AG20443 (cell line): ENCODE measurements around the gene ATRN.
"Not testable (repeated sequence)": the region's sequence is repeated elsewhere in the genome, so short reads cannot be mapped to it uniquely, and the experiment has no call there.

Experiments
- DNase-seq: peaks from one replicate; pipeline ENCODE4 v3.0.0; 2012; ENCODE audit warnings: low spot score, mixed read lengths

Gene ATRN

DNA sequence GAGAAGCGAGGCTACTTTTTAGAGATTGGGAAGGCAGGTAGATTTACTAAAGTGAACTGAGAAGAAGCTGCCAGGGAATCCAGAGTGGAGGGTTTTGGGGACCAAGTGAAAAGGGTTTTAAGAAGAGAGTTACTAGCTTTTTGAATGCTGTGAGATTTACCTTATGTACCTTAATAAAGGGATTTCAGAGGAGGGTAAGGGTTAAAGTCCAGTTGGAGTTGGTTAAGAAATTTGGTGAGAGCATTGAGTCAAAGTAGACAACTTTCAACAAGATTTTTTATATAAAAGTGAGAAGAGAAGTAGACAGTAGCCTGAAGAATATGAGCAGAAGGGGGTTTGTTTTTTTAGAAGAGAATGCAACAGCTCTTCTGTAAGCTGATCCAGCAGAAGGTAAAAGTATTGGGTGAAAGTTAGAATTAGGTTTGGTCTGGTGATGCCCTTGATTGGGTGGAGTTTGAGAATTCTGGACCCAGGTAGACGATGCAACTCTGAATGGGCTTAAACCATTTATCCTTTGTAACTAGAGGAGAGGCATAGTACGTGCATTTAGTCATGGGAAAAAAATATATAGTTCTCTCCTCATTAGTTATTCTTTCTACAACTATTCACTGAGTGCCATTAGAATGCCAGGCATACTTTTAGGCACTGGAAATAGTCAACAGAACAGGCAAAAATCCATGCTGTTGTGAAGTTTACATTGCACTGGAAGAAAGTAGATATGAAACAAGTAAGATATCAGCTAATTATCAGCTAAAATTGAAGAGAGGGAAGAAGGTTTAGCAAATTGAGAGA, 44.8 kb downstream of the ATRN start:
- no peak for DNase-seq

DNA sequence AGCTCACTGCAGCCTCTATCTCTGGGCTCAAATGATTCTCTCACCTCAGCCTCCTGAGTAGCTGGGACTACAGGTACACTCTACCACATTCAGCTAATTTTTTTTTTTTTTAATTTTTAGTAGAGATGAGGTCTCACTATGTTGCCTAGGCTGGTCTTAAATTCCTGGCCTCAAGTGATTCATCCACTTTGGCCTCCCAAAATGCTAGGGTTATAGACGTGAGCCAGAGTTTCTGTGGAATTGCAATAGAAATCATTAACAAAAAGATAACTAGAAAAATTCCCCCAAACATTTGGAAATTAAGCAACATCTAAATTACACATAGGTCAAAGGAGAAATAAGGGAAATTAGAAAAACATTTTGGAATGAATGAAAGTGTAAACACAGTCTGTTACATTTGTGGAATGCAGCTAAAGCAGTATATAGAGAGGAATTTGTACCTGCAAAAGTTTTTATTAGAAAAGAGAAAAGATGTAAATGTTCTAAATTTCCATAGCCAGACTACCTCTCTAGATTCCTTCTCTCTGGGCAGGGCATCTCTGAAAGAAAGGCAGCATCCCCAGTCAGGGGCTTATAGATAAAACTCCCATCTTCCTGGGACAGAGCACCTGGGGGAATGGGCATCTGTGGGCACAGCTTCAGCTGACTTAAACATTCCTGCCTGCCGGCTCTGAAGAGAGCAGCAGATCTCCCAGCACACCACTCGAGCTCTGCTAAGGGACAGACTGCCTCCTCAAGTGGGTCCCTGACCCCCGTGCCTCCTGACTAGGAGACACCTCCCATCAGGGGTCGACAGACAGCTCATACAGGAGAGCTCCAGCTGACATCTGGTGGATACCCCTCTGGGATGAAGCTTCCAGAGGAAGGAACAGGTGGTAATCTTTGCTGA, 51.3 kb downstream of the ATRN start:
- no peak for DNase-seq

- not testable (repeated sequence) for DNase-seq
Measured at GRCh38 chr20:3524696-3525095, 53.9 kb downstream of the ATRN start.

- no peak for DNase-seq
Measured at GRCh38 chr20:3532089-3532615, 61.3 kb downstream of the ATRN start.

- DNase-seq, result not testable (repeated sequence)
Measured at GRCh38 chr20:3537733-3538132, 66.9 kb downstream of the ATRN start.

- DNase-seq, result no peak
Measured at GRCh38 chr20:3539311-3540107, 68.7 kb downstream of the ATRN start.

DNA sequence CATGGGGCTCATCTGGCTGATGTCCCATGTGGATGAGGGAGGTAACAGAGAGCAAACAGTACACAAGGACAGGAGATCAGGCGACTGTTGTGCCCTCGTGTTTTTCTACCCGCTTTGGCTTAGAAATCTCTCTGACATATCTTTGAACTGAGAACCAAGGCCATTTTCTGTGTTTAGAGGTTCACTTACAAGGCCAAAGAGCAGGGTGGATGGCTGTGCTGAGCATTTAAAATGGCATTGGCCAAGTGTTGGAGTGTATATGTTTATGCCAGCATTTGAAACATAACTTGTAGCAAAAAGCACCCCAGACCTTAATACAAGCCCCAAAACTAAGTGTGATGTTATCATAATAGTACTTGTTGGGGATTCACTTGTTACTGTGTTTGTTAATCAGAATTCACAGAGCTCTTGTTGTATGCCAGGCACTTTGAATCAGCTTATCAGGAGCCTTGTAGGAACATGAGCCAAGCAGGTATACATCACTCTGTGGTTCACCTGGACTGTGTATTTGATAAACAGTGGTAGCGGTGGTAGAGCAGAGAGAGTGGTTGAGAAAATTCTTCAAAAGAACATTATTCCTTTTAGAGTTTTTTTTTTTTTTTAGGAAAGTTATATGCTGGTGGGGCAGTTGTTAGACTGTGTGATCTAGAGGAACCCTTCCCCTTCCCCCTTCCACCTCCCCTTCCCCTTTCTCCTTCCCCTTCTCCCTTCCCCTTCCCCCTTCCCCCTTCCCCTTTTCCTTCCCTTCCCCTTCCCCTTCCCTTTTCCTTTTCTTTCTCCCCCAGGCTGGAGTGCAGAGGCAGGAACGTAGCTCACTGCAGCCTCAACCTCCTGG, 71.3 kb downstream of the ATRN start:
- no peak for DNase-seq

DNA sequence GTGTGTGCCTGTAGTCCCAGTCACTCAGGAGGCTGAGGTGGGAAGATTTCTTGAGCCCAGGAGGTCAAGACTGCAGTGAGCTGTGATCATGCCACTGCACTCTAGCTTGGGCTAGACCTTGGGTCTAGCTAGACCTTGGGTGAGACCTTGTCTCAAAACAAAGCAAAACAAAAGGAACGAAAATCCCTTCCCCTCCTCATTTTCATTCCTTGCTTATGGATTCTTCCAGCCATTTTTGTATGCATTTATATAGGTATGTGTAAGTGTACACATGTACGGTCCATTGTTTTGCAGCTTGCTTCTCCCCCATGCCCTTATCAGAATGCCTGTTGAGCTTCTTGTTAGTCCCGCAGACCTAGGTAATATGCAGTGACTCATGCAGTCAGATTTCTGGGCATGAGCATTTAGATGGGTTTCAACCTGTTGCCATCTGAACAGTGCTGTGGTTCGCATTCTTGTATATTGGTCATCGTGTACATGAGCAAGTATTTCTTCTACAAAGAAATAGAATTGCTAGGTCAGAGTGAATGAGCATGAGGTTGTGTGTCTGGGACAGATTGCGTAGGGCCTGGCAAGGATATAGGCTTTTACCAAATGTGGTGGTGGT, 73.2 kb downstream of the ATRN start:
- no peak for DNase-seq

GRCh38 chr20:3545401-3545925, 74.6 kb downstream of the ATRN start:
- DNase-seq, result no peak

DNA sequence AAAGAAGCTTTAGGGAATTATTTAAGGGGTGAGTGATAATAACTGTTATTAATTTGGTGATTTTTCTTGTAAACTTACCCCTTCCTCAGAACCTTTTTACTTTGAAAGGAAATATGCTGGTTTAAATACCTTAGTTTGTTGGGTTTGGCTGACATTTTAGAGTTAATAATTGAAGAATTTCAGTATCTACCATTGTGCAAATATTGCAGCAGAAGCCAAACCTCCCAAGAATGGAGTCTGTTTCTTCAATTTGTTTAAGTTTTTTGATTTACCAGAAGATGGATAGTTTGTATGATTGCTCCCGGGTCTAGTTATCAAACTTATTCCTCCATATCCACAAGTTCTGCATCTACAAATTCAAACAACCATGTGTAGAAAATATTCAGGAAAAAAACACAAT, 77.1 kb downstream of the ATRN start:
- no peak for DNase-seq

GRCh38 chr20:3550837-3551236, 80.0 kb downstream of the ATRN start:
- no peak for DNase-seq

DNA sequence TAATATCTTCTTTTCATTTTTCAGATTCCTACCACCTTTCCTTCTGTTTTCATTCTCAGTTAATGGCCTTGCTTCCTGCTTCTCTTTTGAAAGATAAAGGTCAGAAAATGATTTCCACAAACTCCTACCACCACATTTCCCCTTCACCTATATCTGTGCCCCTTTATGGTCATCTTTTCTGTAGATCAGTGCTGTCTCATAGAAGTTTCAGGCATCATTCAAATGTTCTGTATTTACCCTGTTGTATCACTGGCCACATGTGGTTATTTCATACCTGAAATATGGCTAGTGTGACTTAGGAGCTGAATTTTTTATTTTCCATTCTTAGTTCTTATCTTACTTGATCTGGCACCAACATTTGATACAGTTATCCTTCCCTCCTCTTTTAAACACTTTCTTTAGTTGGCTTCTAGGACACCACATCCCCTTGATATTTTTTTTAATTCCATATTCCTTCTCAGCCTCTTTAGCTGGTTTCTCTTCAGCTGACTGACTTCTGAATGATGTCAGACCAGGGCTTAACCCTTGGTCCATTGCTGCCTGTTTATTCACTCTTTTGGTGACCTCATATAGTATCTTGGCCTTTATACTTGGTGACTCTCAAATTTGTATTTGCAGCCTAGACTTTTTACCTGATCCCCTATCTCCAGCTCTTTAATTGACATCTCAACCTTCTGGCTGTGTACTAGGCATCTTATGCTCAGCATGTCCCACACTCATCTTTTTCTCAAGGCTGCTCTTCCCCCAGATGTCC, 81.0 kb downstream of the ATRN start:
- DNase-seq, result no peak

GRCh38 chr20:3553663-3554062, 82.8 kb downstream of the ATRN start:
- DNase-seq, result no peak

DNA sequence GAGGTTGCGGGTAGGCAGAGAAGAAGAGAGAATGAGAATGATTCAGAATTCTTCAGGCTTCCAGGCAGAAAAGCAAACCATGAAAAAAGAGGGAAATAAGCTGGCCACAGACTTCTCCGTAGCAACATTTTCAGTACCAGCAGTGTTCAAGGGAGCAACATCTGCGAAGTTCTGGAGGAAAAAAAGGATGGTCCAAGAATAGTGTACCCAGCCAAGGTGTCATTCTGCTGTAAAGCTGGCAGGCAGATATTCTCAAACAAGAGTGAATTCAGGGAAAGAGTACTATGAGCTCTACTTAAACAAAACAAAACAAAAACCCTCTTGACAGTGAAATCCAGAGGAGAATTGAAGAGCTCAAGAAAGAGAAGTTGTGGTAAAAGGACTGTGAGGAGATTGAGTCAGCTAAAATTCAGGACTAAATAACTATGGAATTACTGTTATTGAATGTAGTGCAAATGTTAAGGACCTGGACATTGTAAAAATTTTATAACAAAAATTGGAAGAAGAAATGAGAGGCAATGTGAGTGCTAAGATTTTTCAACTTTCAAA, 86.5 kb downstream of the ATRN start:
- DNase-seq, result no peak

GRCh38 chr20:3559231-3559630, 88.4 kb downstream of the ATRN start:
- DNase-seq, result no peak

GRCh38 chr20:3559637-3560036, 88.8 kb downstream of the ATRN start:
- DNase-seq, result no peak

DNA sequence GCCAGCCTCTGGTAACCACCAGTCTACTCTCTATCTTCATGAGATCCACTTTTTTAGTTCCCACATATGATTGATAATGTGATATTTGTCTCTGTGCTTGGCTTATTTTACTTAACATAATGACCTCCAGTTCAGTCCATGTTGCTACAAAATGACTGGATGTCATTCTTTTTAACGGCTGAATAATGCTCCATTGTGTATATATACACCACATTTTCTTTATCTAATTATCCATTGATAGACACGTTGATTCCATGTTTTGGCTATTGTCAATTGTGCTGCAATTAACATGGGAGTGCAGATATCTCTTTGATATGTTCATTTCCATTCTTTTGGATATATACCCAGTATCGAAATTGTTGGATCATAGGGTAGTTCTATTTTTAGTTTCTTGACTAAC, 89.3 kb downstream of the ATRN start:
- no peak for DNase-seq

GRCh38 chr20:3560578-3560977, 89.8 kb downstream of the ATRN start:
- no peak for DNase-seq

- DNase-seq, result no peak
Measured at GRCh38 chr20:3563133-3563532, 92.3 kb downstream of the ATRN start.
